ENCODE data around the gene OR4M1. TPM values are rescaled to one million over a fixed set of nuclear protein-coding genes. Genes with fewer than 3 reads are reported as not detected.

OR4M1 gene
- polyA plus RNA-seq, 1 donor from 2014 or later, result not detected

DNA sequence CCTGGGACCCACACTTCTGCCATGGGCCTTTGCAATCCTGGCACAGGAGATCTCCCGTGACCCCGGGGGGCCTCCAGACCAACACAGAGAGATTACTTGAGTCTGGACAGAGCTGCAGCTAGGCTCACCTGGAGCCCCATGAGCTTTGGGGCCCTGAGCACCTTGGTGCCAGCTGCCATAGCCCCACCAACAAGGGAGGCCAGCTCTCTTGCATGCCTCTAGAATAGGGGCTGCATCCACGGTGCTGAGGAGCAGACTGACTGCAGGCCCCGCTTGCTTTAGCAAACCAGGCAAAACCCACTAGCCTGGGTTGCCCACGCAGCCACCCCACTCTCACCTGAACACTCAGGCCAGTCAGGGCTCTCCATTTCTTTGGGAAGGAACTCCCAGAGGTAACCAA is 26.6 kb downstream of the OR4M1 start:
- Histone ChIP-seq H3K27me3 (ENCODE audit: insufficient read depth, low read depth, low read length) (no peaks in the 10 kb centered on the region), H3K9ac (ENCODE audit: low read length) (no peak overlapping the region), H3K79me2 (replicated peaks; ENCODE audit: insufficient read depth, low read length) (no peaks in the 10 kb centered on the region), H3K4me2 (ENCODE audit: low read length) (no peak overlapping the region), H3K36me3 (ENCODE audit: insufficient read depth, low read length) (no peaks in the 10 kb centered on the region), H3K9me3 (ENCODE audit: low read length) (peaks cover 6% of the 10 kb centered on the region), H4K20me1 (ENCODE audit: insufficient read depth) (no peaks in the 10 kb centered on the region), H3F3A (ENCODE audit: insufficient read depth, low read length, poor library complexity, severe bottlenecking) (no peaks in the 10 kb centered on the region), H3K27ac (ENCODE audit: low read length) (no peak overlapping the region), H3K4me3 (ENCODE audit: low read length) (no peak overlapping the region), H2AFZ (ENCODE audit: low read depth, low read length) (no peak overlapping the region), H3K9me2 (ENCODE audit: insufficient read depth, low read length) (no peaks in the 10 kb centered on the region)
- TF ChIP-seq, protein P1, sequence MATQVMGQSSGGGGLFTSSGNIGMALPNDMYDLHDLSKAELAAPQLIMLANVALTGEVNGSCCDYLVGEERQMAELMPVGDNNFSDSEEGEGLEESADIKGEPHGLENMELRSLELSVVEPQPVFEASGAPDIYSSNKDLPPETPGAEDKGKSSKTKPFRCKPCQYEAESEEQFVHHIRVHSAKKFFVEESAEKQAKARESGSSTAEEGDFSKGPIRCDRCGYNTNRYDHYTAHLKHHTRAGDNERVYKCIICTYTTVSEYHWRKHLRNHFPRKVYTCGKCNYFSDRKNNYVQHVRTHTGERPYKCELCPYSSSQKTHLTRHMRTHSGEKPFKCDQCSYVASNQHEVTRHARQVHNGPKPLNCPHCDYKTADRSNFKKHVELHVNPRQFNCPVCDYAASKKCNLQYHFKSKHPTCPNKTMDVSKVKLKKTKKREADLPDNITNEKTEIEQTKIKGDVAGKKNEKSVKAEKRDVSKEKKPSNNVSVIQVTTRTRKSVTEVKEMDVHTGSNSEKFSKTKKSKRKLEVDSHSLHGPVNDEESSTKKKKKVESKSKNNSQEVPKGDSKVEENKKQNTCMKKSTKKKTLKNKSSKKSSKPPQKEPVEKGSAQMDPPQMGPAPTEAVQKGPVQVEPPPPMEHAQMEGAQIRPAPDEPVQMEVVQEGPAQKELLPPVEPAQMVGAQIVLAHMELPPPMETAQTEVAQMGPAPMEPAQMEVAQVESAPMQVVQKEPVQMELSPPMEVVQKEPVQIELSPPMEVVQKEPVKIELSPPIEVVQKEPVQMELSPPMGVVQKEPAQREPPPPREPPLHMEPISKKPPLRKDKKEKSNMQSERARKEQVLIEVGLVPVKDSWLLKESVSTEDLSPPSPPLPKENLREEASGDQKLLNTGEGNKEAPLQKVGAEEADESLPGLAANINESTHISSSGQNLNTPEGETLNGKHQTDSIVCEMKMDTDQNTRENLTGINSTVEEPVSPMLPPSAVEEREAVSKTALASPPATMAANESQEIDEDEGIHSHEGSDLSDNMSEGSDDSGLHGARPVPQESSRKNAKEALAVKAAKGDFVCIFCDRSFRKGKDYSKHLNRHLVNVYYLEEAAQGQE (IDR thresholded peaks at IDR 0.05; ENCODE audit: borderline replicate concordance), result no peak
- TF ChIP-seq SMC3 (conservative IDR thresholded peaks at IDR 0.05; ENCODE audit: poor library complexity), result no peak
- no peak for TF ChIP-seq RAD21 (conservative IDR thresholded peaks at IDR 0.05)
- TF ChIP-seq MXI1 (conservative IDR thresholded peaks at IDR 0.05; ENCODE audit: poor library complexity, severe bottlenecking), result no peak
- no peak for TF ChIP-seq TAF1 (IDR thresholded peaks at IDR 0.05; ENCODE audit: low read depth)
- TF ChIP-seq EP300 (conservative IDR thresholded peaks at IDR 0.05; ENCODE audit: poor library complexity, severe bottlenecking), result no peak
- no peak for TF ChIP-seq EZH2 (IDR thresholded peaks at IDR 0.05; ENCODE audit: borderline replicate concordance, insufficient read depth, low read length, poor library complexity, severe bottlenecking)
- no peak for TF ChIP-seq POLR2AphosphoS5 (IDR thresholded peaks at IDR 0.05)
- TF ChIP-seq, protein P2, sequence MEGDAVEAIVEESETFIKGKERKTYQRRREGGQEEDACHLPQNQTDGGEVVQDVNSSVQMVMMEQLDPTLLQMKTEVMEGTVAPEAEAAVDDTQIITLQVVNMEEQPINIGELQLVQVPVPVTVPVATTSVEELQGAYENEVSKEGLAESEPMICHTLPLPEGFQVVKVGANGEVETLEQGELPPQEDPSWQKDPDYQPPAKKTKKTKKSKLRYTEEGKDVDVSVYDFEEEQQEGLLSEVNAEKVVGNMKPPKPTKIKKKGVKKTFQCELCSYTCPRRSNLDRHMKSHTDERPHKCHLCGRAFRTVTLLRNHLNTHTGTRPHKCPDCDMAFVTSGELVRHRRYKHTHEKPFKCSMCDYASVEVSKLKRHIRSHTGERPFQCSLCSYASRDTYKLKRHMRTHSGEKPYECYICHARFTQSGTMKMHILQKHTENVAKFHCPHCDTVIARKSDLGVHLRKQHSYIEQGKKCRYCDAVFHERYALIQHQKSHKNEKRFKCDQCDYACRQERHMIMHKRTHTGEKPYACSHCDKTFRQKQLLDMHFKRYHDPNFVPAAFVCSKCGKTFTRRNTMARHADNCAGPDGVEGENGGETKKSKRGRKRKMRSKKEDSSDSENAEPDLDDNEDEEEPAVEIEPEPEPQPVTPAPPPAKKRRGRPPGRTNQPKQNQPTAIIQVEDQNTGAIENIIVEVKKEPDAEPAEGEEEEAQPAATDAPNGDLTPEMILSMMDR (IDR thresholded peaks at IDR 0.05; ENCODE audit: poor library complexity, severe bottlenecking), result no peak

DNA sequence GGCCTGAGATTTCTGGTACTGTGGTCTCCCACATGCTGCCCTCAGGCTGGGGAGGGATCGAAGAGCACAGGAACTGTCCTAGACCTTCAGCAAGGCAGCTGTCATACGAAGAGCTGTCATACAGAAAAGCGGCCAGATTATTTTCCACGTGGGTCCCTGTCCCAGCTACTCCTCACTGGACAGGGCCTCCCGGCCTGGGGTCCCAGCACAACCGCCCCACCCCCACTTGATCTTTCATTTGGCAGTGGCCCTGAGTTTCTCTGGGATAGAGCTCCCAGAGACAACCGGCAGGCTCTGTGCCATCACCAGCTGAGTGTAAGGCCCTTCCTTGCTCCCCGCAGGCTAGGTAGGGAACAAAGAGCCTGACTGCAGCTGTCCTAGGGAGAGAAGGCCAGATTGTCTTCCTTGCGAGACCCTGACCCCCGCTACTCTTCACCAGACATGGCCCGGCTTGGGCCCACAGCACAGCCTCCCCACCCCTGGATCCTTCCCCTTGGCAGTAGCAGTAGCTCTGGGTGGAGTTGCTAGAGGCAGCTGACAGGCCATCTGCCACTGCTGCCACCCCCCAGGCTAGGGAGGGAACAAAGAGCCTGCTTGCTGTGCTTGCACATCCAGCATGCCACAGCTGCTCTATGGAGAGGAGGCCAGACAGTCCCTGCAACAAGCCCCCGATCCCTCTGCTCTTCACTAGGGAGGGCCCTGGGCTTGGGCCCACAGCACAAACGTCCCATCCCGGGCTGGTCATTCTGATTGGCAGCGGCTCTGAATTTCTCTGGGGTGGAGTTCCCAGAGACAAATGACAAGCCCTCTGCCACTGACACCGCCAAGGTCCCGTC is 27.2 kb downstream of the OR4M1 start:
- Histone ChIP-seq H4K20me1 (ENCODE audit: insufficient read depth) (no peaks in the 10 kb centered on the region), H3K36me3 (ENCODE audit: insufficient read depth, low read length) (no peaks in the 10 kb centered on the region), H3F3A (ENCODE audit: insufficient read depth, low read length, poor library complexity, severe bottlenecking) (no peaks in the 10 kb centered on the region), H3K9me3 (ENCODE audit: low read length) (peaks cover 6% of the 10 kb centered on the region), H3K9ac (ENCODE audit: low read length) (no peak overlapping the region), H3K4me2 (ENCODE audit: low read length) (no peak overlapping the region), H2AFZ (ENCODE audit: low read depth, low read length) (no peak overlapping the region), H3K79me2 (replicated peaks; ENCODE audit: insufficient read depth, low read length) (no peaks in the 10 kb centered on the region), H3K9me2 (ENCODE audit: insufficient read depth, low read length) (no peaks in the 10 kb centered on the region), H3K27me3 (ENCODE audit: insufficient read depth, low read depth, low read length) (no peaks in the 10 kb centered on the region), H3K4me3 (ENCODE audit: low read length) (no peak overlapping the region), H3K27ac (ENCODE audit: low read length) (no peak overlapping the region)
- TF ChIP-seq SMC3 (conservative IDR thresholded peaks at IDR 0.05; ENCODE audit: poor library complexity), result no peak
- no peak for TF ChIP-seq EP300 (conservative IDR thresholded peaks at IDR 0.05; ENCODE audit: poor library complexity, severe bottlenecking)
- no peak for TF ChIP-seq TAF1 (IDR thresholded peaks at IDR 0.05; ENCODE audit: low read depth)
- TF ChIP-seq, protein P2 (IDR thresholded peaks at IDR 0.05; ENCODE audit: poor library complexity, severe bottlenecking), result no peak
- no peak for TF ChIP-seq EZH2 (IDR thresholded peaks at IDR 0.05; ENCODE audit: borderline replicate concordance, insufficient read depth, low read length, poor library complexity, severe bottlenecking)
- no peak for TF ChIP-seq POLR2AphosphoS5 (IDR thresholded peaks at IDR 0.05)
- TF ChIP-seq RAD21 (conservative IDR thresholded peaks at IDR 0.05), result no peak
- TF ChIP-seq, protein P1 (IDR thresholded peaks at IDR 0.05; ENCODE audit: borderline replicate concordance), result no peak
- TF ChIP-seq MXI1 (conservative IDR thresholded peaks at IDR 0.05; ENCODE audit: poor library complexity, severe bottlenecking), result no peak

Data from neural cell (in vitro differentiated cells).